ENCODE data around the gene MXI1.
"Not testable (repeated sequence)": the region's sequence is repeated elsewhere in the genome, so short reads cannot be mapped to it uniquely, and the experiment has no call there.

MXI1 gene

DNA sequence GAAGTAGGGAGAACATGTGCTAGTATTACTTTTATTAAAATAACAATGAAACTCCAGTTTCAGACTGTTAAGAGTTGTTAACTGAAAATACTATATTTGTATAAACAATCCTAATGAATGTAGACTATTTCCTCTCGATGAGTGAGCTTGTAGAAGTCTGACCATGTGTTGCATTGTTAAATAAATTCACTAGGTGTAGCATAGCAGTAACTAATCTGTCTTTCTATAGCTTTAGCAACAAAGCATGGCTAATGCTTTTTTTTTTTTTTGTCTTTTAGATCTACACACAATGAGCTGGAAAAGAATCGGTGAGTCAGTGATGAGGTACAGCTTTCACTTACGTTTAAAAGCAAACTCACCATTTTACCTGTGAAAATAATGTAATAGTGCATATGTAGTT is 37.1 kb downstream of the MXI1 start:
- no peaks in the 10 kb centered on the region for H3K9me3 ChIP-seq
- H3K27me3 ChIP-seq: no peaks in the 10 kb centered on the region
- H3K4me1 ChIP-seq: peaks cover 3% of the 10 kb centered on the region; the same call in 1 of the 2 replicates
- H3K4me3 ChIP-seq (ENCODE audit: low read depth, low read length): no peak overlapping the region
- TF ChIP-seq, protein P1, sequence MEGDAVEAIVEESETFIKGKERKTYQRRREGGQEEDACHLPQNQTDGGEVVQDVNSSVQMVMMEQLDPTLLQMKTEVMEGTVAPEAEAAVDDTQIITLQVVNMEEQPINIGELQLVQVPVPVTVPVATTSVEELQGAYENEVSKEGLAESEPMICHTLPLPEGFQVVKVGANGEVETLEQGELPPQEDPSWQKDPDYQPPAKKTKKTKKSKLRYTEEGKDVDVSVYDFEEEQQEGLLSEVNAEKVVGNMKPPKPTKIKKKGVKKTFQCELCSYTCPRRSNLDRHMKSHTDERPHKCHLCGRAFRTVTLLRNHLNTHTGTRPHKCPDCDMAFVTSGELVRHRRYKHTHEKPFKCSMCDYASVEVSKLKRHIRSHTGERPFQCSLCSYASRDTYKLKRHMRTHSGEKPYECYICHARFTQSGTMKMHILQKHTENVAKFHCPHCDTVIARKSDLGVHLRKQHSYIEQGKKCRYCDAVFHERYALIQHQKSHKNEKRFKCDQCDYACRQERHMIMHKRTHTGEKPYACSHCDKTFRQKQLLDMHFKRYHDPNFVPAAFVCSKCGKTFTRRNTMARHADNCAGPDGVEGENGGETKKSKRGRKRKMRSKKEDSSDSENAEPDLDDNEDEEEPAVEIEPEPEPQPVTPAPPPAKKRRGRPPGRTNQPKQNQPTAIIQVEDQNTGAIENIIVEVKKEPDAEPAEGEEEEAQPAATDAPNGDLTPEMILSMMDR (IDR thresholded peaks at IDR 0.05; ENCODE audit: low read depth, low read length): no peak
- no peak for DNase-seq
- H3K36me3 ChIP-seq: 0 out of 2 replicates have a peak, but pooled peaks cover 6% of the 10 kb centered on the region

DNA sequence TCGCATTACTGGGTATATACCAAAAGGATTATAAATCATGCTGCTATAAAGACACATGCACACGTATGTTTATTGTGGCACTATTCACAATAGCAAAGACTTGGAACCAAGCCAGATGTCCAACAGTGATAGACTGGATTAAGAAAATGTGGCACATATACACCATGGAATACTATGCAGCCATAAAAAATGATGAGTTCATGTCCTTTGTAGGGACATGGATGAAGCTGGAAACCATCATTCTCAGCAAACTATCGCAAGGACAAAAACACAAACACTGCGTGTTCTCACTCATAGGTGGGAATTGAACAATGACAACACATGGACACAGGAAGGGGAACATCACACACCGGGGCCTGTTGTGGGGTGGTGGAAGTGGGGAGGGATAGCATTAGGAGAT is 40.4 kb downstream of the MXI1 start:
- not testable (repeated sequence) for H3K9me3 ChIP-seq; DNase-seq; H3K4me1 ChIP-seq; H3K36me3 ChIP-seq; H3K27me3 ChIP-seq; H3K4me3 ChIP-seq (ENCODE audit: low read depth, low read length)

DNA sequence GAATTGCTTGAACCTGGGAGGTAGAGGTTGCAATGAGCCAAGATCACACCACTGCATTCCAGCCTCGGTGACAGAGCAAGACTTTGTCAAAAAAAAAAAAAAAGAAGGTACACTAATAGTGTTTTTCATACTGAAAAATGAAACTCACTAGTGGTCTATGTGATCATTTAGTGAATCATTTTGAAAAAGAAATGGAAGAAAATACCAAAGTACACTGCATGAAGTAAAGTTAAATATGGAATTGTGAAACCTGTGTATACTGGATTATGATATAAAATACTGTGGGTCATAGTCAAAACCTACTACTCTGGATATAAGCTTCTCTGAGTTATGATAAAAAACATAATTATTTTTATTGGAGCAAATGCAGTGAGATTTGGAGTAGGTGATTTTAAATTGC is 42.1 kb downstream of the MXI1 start:
- H3K4me1 ChIP-seq; H3K4me3 ChIP-seq (ENCODE audit: low read depth, low read length); H3K9me3 ChIP-seq; H3K27me3 ChIP-seq; H3K36me3 ChIP-seq; DNase-seq: not testable (repeated sequence)

DNA sequence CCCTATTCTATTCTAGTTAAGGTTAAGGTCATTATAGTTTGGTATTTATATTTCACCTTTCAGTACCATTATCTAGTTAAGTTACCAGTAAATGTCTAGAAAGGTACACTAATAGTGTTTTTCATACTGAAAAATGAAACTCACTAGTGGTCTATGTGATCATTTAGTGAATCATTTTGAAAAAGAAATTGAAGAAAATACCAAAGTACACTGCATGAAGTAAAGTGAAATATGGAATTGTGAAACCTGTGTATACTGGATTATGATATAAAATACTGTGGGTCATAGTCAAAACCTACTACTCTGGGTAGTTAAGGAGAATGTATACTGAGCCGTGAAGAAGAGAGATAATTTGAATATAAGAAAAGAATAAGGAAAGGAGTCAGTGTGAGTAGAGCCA is 44.0 kb downstream of the MXI1 start:
- H3K9me3 ChIP-seq; DNase-seq; H3K4me3 ChIP-seq (ENCODE audit: low read depth, low read length); H3K27me3 ChIP-seq; H3K4me1 ChIP-seq; H3K36me3 ChIP-seq: not testable (repeated sequence)

DNA sequence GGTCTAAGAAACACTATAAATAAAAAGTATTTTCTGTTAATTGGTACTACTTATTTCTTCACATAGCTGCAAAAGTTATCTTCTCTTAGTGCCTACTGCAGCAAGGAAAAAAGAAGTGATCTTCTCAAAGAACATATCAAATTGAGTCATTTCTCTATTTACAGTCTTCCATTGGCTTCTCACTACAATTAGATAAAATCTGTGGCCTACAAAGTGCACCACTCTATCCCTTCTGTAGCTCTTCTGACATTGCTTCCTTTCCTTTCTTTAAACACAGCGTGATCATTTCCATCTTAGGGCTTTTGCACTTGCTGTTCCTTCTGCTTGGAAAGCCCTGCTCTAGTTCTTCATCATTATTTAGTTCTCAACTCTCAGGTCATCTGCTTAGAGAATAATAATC is 44.7 kb downstream of the MXI1 start:
- TF ChIP-seq, protein P1 (IDR thresholded peaks at IDR 0.05; ENCODE audit: low read depth, low read length): no peak
- Histone ChIP-seq H3K27me3 (no peaks in the 10 kb centered on the region), H3K9me3 (no peaks in the 10 kb centered on the region), H3K4me3 (ENCODE audit: low read depth, low read length) (no peak overlapping the region), H3K4me1 (no peaks in the 10 kb centered on the region), H3K36me3 (no peaks in the 10 kb centered on the region)
- no peak for DNase-seq

DNA sequence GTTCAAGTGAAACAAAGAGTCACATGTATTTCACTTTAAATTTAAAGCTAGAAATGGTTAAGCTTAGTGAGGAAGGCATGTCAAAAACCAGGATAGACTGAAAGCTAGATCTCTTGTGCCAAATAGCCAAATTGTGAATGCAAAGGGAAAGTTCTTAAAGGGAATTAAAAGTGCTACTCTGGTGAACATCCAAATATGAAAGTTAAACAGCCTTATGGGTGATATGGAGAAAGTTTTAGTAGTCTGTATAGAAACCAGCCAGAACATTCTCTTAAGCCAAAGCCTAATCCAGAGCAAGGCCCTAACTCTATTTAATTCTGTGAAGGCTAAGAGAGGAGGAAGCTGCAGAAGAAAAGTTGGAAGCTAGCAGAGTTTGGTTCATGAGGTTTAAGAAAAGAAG is 47.1 kb downstream of the MXI1 start:
- TF ChIP-seq, protein P1 (IDR thresholded peaks at IDR 0.05; ENCODE audit: low read depth, low read length): no peak
- H3K27me3 ChIP-seq: no peaks in the 10 kb centered on the region

DNA sequence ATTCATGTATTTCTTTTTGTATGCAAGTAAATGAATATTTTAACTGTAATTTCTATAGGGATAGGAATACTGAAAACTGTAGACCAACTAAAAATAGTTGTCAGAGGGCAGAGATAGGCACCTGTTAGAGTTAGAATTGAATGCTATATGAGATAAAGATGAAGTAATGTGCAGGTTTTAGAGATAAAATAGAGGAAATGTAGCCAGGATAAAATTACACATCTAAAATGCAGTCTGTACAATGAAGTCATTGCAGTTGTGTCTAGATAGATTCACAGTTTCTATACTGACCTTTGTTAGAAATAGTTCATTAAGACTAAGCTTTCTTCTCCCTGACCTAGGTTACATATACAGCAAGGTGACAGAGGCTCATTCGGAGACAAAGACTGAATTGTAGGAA is 51.1 kb downstream of the MXI1 start:
- Histone ChIP-seq H3K4me3 (ENCODE audit: low read depth, low read length) (no peak overlapping the region), H3K36me3 (no peaks in the 10 kb centered on the region), H3K27me3 (no peaks in the 10 kb centered on the region), H3K4me1 (no peaks in the 10 kb centered on the region), H3K9me3 (no peaks in the 10 kb centered on the region)
- TF ChIP-seq, protein P1 (IDR thresholded peaks at IDR 0.05; ENCODE audit: low read depth, low read length): no peak
- DNase-seq: no peak

More for the DNA sequence above, 47.1 kb downstream of the MXI1 start:
- Histone ChIP-seq H3K4me3 (ENCODE audit: low read depth, low read length) (no peak overlapping the region), H3K36me3 (no peaks in the 10 kb centered on the region), H3K4me1 (no peaks in the 10 kb centered on the region), H3K9me3 (no peaks in the 10 kb centered on the region)
- DNase-seq: no peak

DNA sequence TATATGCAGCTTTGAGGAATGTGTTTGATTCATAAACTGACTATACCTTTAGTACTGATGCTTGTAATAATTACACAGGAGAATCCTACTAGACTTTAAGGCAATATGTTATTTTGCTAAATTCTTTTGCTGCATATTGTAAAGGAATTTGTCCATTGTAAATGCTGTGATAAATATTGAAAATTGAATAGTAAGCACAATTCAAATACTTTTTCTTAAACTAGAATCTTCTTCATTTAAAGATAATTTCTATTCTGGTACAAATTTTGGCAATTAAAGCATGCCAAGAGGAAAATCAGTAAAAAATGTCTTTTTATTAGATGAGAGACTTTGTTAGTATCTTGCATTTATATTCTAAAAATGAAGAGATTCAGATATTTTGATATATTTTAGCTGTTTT is 51.9 kb downstream of the MXI1 start:
- Histone ChIP-seq H3K36me3 (no peaks in the 10 kb centered on the region), H3K9me3 (no peaks in the 10 kb centered on the region), H3K4me3 (ENCODE audit: low read depth, low read length) (no peak overlapping the region), H3K4me1 (no peaks in the 10 kb centered on the region), H3K27me3 (no peaks in the 10 kb centered on the region)
- TF ChIP-seq, protein P1 (IDR thresholded peaks at IDR 0.05; ENCODE audit: low read depth, low read length): no peak
- no peak for DNase-seq

Measured in BE2C (cell line).